Measurements from ENCODE around the gene CEACAM1. TPM values are rescaled to one million over a fixed set of nuclear protein-coding genes. Genes with fewer than 3 reads are reported as not detected.

CEACAM1 gene
- total and polyA plus RNA-seq, 2 of the 13 experiments (the other 11 are each of a cell fraction or from before 2014, with no cell fraction given) = 13.5 to 332 TPM

GRCh38 chr19:42495663-42496062 lies 32.6 kb downstream of the CEACAM1 start:
- Histone ChIP-seq H2AFZ (ENCODE audit: low read length) (no peak overlapping the region), H3K4me2 (ENCODE audit: low read depth, low read length) (no peak overlapping the region), H3K27me3 (ENCODE audit: control insufficient read depth in 1 of 2, insufficient read depth in 2 of 2, low read length in 2 of 2) (no peaks in the 10 kb centered on the region), H3K9me3 (ENCODE audit: low read length) (no peaks in the 10 kb centered on the region), H4K20me1 (ENCODE audit: insufficient read depth, low read length) (no peaks in the 10 kb centered on the region), H3K4me1 (ENCODE audit: insufficient read depth, low read length) (peaks cover 98% of the 10 kb centered on the region), H3K9ac (ENCODE audit: insufficient read depth, low read depth, low read length) (no peak overlapping the region), H3K27ac (ENCODE audit: extremely low read length, insufficient read depth, low read length) (peak overlapping the region; percentile 53), H3K79me2 (ENCODE audit: insufficient read depth, low read length) (no peaks in the 10 kb centered on the region), H3K36me3 (replicated peaks in 1 of 2; ENCODE audit: control insufficient read depth in 1 of 2, insufficient read depth in 2 of 2, low read length in 2 of 2) (no peaks in the 10 kb centered on the region), H3K4me3 (replicated peaks in 1 of 3; ENCODE audit: insufficient read depth in 1 of 3, low read depth in 2 of 3, low read length in 3 of 3) (no peak overlapping the region)
- intact Hi-C loops (cut with micrococcal nuclease; ENCODE audit: unreplicated experiment) (loop anchor here (5.0 kb wide), 1 partner anchor 33 kb away; no protein-coding TSS in a partner anchor), in situ Hi-C loops (cut with HindIII; ENCODE audit: extremely low pct_ligation_motif_present, low pct_unique_long_range_greater_than_20kb) (no loop called here)
- DNase-seq (ENCODE audit: low spot score) (no peak), ATAC-seq (no peak), FAIRE-seq (no peak)
- peak; percentile 97 for TF ChIP-seq ZNF780A (CRISPR knock-in tag; IDR thresholded peaks at IDR 0.05)
- no peak for TF ChIP-seq AFF4 (CRISPR knock-in tag; IDR thresholded peaks at IDR 0.05)
- no peak for TF ChIP-seq SETDB1 (CRISPR knock-in tag; IDR thresholded peaks at IDR 0.05; ENCODE audit: borderline replicate concordance)
- peak; percentile 44; the same call in 1 of the 2 replicates for TF ChIP-seq ZNF652 (CRISPR knock-in tag; IDR thresholded peaks at IDR 0.05; ENCODE audit: borderline replicate concordance, low read depth)
- no peak for TF ChIP-seq ZNF746 (CRISPR knock-in tag; IDR thresholded peaks at IDR 0.05)
- TF ChIP-seq HNRNPK (IDR thresholded peaks at IDR 0.05; ENCODE audit: low read depth, low read length, poor library complexity, severe bottlenecking) = peak; percentile 43
- no TSS peak for BruUV-seq (replicated peaks)
- ChIA-PET CTCF (ENCODE audit: low intra/inter-chr PET ratio, low total read pairs) (no interaction called here), POLR2A (interaction anchor here (1.3 to 1.5 kb wide), 2 partner anchors 32 to 54 kb away, joined by 3 to 6 read pairs; partner anchors contain the start of gene CEACAM1)
- 83% methylated on average over 3 of the region's 3 CpGs for WGBS (ENCODE audit: low lambda C conversion rate)

Measured in HepG2 (cell line).